Measurements from ENCODE around the gene RNF166.

GRCh38 chr16:88691129-88691813, 14.9 kb downstream of the RNF166 start:
- no peak for TF ChIP-seq CTCF (IDR thresholded peaks at IDR 0.05; ENCODE audit: low read depth, low read length, poor library complexity, severe bottlenecking)
- no peak for TF ChIP-seq EZH2phosphoT487 (IDR thresholded peaks at IDR 0.05; ENCODE audit: borderline replicate concordance, low read length)

All from DOHH2 (cell line).